ENCODE results near the gene CGAS.

CGAS gene

DNA sequence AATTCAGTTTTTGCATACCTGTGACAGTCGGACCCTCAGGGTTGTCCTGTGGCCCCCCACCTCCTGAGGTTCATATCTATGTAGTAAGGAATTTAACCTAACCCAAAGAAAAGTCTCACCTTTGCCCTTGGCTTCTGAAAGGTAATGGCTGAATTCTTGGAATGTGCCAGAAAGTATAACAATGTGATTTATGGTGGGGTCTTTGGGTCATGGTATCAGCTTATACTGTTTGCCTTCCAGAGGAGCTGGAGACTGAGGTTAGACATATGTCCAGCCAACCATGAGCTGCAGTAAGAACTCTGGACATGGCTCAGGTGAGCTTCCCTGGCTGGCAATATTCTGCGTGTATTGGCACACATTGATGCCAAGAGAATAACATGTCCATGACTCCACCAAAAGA, 30.6 kb downstream of the CGAS start:
- H3K18ac ChIP-seq (ENCODE audit: low read length): no peak overlapping the region
- H4K91ac ChIP-seq (ENCODE audit: low read depth, low read length, poor library complexity): no peak overlapping the region
- no peaks in the 10 kb centered on the region for H3K36me3 ChIP-seq (replicated peaks in 1 of 2; ENCODE audit: control insufficient read depth in 2 of 2, insufficient read depth in 2 of 2, low read length in 2 of 2)
- H3K9me3 ChIP-seq (replicated peaks in 1 of 2; ENCODE audit: control insufficient read depth in 2 of 2, insufficient read depth in 1 of 2, low read depth in 1 of 2, low read length in 2 of 2): no peaks in the 10 kb centered on the region
- no peak overlapping the region for H3K14ac ChIP-seq (ENCODE audit: low read length)
- no peak for DNase-seq (ENCODE audit: low spot score)
- no peak overlapping the region for H2AK5ac ChIP-seq (ENCODE audit: low read depth, low read length)
- WGBS, 2 donors (ENCODE audit: extremely low coverage in 2 of 2, insufficient read length in 2 of 2, insufficient replicate concordance in 1 of 2): no CpG with 5 or more reads among the region's 2 CpGs
- no peak overlapping the region for H3K4me2 ChIP-seq (ENCODE audit: insufficient read depth, low read length, poor library complexity, severe bottlenecking)
- H2BK12ac ChIP-seq (ENCODE audit: low read length): no peak overlapping the region
- no peak overlapping the region for H3K4ac ChIP-seq (ENCODE audit: low read length)
- H3K27ac ChIP-seq (replicated peaks; ENCODE audit: low read length): no peak overlapping the region
- H3K79me1 ChIP-seq (ENCODE audit: low read depth, low read length): no peaks in the 10 kb centered on the region
- no peak overlapping the region for H2BK5ac ChIP-seq (ENCODE audit: low read length)
- no peak overlapping the region for H2AFZ ChIP-seq (ENCODE audit: low read length)
- no peak overlapping the region for H3K4me3 ChIP-seq (ENCODE audit: low read length in 2 of 2)
- no peaks in the 10 kb centered on the region for H3K4me1 ChIP-seq (ENCODE audit: control insufficient read depth in 2 of 2, insufficient read depth in 1 of 2, low read depth in 1 of 2, low read length in 2 of 2)
- H4K8ac ChIP-seq (ENCODE audit: low read depth, low read length): no peak overlapping the region
- no peak overlapping the region for H2BK15ac ChIP-seq (ENCODE audit: low read length)
- no peak overlapping the region for H3K23ac ChIP-seq (ENCODE audit: low read depth, low read length, poor library complexity)
- H3K9ac ChIP-seq (ENCODE audit: low read depth, low read length, poor library complexity): no peak overlapping the region
- no peak overlapping the region for H2BK120ac ChIP-seq (ENCODE audit: low read depth, low read length)
- H3K27me3 ChIP-seq (ENCODE audit: control insufficient read depth in 3 of 3, insufficient read depth in 3 of 3, low read depth in 1 of 3, low read length in 3 of 3): no peaks in the 10 kb centered on the region

DNA sequence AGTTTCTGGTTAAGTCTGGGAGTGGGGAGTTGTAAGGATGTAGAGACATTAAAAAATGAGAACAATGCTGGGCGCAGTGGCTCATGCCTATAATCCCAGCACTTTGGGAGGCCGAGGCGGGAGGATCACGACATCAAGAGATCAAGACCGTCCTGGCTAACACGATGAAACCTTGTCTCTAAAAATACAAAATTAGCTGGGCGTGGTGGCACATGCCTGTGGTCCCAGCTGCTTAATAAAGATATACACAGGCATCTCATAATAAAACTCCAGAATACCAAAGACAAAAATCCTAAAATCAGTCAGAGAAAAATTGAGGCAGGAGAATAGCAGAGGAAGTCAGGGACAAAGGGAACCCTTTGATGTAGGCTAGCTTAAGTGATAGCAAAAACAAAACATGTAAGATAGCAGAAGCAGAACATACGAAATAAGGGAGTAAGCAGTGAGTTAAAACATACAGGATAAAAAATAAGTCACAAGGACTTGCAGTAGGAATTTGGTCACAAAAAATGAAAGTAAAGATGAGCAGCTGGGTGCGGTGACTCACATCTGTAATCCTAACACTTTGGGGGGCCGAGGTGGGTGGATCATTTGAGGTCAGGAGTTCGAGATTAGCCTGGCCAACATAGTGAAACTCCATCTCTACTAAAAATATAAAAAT, 33.9 kb downstream of the CGAS start:
- no peak overlapping the region for H2BK12ac ChIP-seq (ENCODE audit: low read length)
- no peak overlapping the region for H3K4me3 ChIP-seq (ENCODE audit: low read length in 2 of 2)
- H3K4me2 ChIP-seq (ENCODE audit: insufficient read depth, low read length, poor library complexity, severe bottlenecking): no peak overlapping the region
- H2BK5ac ChIP-seq (ENCODE audit: low read length): no peak overlapping the region
- H3K14ac ChIP-seq (ENCODE audit: low read length): no peak overlapping the region
- H3K9ac ChIP-seq (ENCODE audit: low read depth, low read length, poor library complexity): no peak overlapping the region
- WGBS, 2 donors (ENCODE audit: extremely low coverage in 2 of 2, insufficient read length in 2 of 2, insufficient replicate concordance in 1 of 2): no CpG with 5 or more reads among the region's 11 CpGs
- no peaks in the 10 kb centered on the region for H3K9me3 ChIP-seq (replicated peaks in 1 of 2; ENCODE audit: control insufficient read depth in 2 of 2, insufficient read depth in 1 of 2, low read depth in 1 of 2, low read length in 2 of 2)
- H3K4me1 ChIP-seq (ENCODE audit: control insufficient read depth in 2 of 2, insufficient read depth in 1 of 2, low read depth in 1 of 2, low read length in 2 of 2): no peaks in the 10 kb centered on the region
- no peak overlapping the region for H2BK120ac ChIP-seq (ENCODE audit: low read depth, low read length)
- H3K23ac ChIP-seq (ENCODE audit: low read depth, low read length, poor library complexity): no peak overlapping the region
- H4K8ac ChIP-seq (ENCODE audit: low read depth, low read length): no peak overlapping the region
- no peaks in the 10 kb centered on the region for H3K36me3 ChIP-seq (replicated peaks in 1 of 2; ENCODE audit: control insufficient read depth in 2 of 2, insufficient read depth in 2 of 2, low read length in 2 of 2)
- H3K18ac ChIP-seq (ENCODE audit: low read length): no peak overlapping the region
- no peak overlapping the region for H4K91ac ChIP-seq (ENCODE audit: low read depth, low read length, poor library complexity)
- no peak overlapping the region for H2AFZ ChIP-seq (ENCODE audit: low read length)
- no peak overlapping the region for H3K27ac ChIP-seq (replicated peaks; ENCODE audit: low read length)
- no peaks in the 10 kb centered on the region for H3K27me3 ChIP-seq (ENCODE audit: control insufficient read depth in 3 of 3, insufficient read depth in 3 of 3, low read depth in 1 of 3, low read length in 3 of 3)
- H3K4ac ChIP-seq (ENCODE audit: low read length): no peak overlapping the region
- no peak for DNase-seq (ENCODE audit: low spot score)
- H3K79me1 ChIP-seq (ENCODE audit: low read depth, low read length): no peaks in the 10 kb centered on the region
- H2AK5ac ChIP-seq (ENCODE audit: low read depth, low read length): no peak overlapping the region
- no peak overlapping the region for H2BK15ac ChIP-seq (ENCODE audit: low read length)

DNA sequence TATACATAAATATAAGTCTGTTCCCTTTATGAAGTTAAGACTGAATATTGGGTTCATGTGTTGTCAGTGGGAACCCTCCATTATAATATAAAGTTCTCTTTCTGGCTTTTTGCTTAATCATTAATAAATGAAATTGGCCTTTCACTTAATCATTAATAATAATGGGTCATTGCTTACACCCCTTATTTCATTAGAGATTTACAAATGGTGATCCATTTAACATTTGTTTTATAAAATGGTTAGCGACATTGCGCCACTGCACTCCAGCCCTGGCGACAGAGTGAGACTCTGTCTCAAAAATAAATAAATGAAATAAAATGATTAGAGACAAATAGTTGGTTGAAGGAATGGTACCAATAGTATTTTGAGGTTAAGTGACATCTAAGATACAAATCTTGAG, 39.0 kb downstream of the CGAS start:
- no peak overlapping the region for H3K4me2 ChIP-seq (ENCODE audit: insufficient read depth, low read length, poor library complexity, severe bottlenecking)
- no CpG with 5 or more reads among the region's 3 CpGs for WGBS, 2 donors (ENCODE audit: extremely low coverage in 2 of 2, insufficient read length in 2 of 2, insufficient replicate concordance in 1 of 2)

DNA sequence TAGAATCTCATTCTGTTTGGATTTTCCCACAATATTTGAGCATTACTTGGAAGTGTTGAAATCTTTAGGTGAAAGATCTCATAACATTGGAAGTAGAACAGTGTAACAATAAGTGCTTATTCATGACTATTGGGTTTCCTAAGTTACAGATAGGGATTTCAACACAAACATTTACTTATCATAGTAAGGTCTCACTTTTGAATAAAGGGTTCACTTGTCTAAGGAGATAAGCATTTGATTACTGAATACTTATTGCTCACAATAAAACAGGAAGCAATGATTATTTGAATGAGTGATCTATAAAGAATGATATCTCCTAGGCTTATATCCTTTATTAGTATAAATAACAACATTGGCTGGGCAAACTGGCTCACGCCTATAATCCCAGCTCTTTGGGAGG, 42.7 kb downstream of the CGAS start:
- Histone ChIP-seq H3K9ac (ENCODE audit: low read depth, low read length, poor library complexity) (no peak overlapping the region), H3K14ac (ENCODE audit: low read length) (no peak overlapping the region), H4K91ac (ENCODE audit: low read depth, low read length, poor library complexity) (no peak overlapping the region), H3K36me3 (replicated peaks in 1 of 2; ENCODE audit: control insufficient read depth in 2 of 2, insufficient read depth in 2 of 2, low read length in 2 of 2) (no peaks in the 10 kb centered on the region), H3K4me3 (ENCODE audit: low read length in 2 of 2) (no peak overlapping the region), H2BK12ac (ENCODE audit: low read length) (no peak overlapping the region), H3K4me2 (ENCODE audit: insufficient read depth, low read length, poor library complexity, severe bottlenecking) (no peak overlapping the region), H3K27me3 (ENCODE audit: control insufficient read depth in 3 of 3, insufficient read depth in 3 of 3, low read depth in 1 of 3, low read length in 3 of 3) (peaks cover 0 to 4% (median 0%) of the 10 kb centered on the region in 3 experiments), H2BK5ac (ENCODE audit: low read length) (no peak overlapping the region), H3K27ac (replicated peaks; ENCODE audit: low read length) (no peak overlapping the region), H3K4me1 (ENCODE audit: control insufficient read depth in 2 of 2, insufficient read depth in 1 of 2, low read depth in 1 of 2, low read length in 2 of 2) (no peaks in the 10 kb centered on the region), H2BK120ac (ENCODE audit: low read depth, low read length) (no peak overlapping the region), H3K4ac (ENCODE audit: low read length) (no peak overlapping the region), H2BK15ac (ENCODE audit: low read length) (no peak overlapping the region), H2AFZ (ENCODE audit: low read length) (no peak overlapping the region), H3K23ac (ENCODE audit: low read depth, low read length, poor library complexity) (no peak overlapping the region), H4K8ac (ENCODE audit: low read depth, low read length) (no peak overlapping the region), H2AK5ac (ENCODE audit: low read depth, low read length) (no peak overlapping the region), H3K79me1 (ENCODE audit: low read depth, low read length) (no peaks in the 10 kb centered on the region), H3K9me3 (replicated peaks in 1 of 2; ENCODE audit: control insufficient read depth in 2 of 2, insufficient read depth in 1 of 2, low read depth in 1 of 2, low read length in 2 of 2) (no peaks in the 10 kb centered on the region), H3K18ac (ENCODE audit: low read length) (no peak overlapping the region)
- no peak for DNase-seq (ENCODE audit: low spot score)
- WGBS, 2 donors (ENCODE audit: extremely low coverage in 2 of 2, insufficient read length in 2 of 2, insufficient replicate concordance in 1 of 2): no CpG with 5 or more reads among the region's 1 CpG

More for the DNA sequence above, 39.0 kb downstream of the CGAS start:
- Histone ChIP-seq H3K18ac (ENCODE audit: low read length) (no peak overlapping the region), H2BK120ac (ENCODE audit: low read depth, low read length) (no peak overlapping the region), H2BK5ac (ENCODE audit: low read length) (no peak overlapping the region), H4K91ac (ENCODE audit: low read depth, low read length, poor library complexity) (no peak overlapping the region), H3K23ac (ENCODE audit: low read depth, low read length, poor library complexity) (no peak overlapping the region), H2BK15ac (ENCODE audit: low read length) (no peak overlapping the region), H2AFZ (ENCODE audit: low read length) (no peak overlapping the region), H3K9ac (ENCODE audit: low read depth, low read length, poor library complexity) (no peak overlapping the region), H2BK12ac (ENCODE audit: low read length) (no peak overlapping the region), H3K4me3 (ENCODE audit: low read length in 2 of 2) (no peak overlapping the region), H3K27me3 (ENCODE audit: control insufficient read depth in 3 of 3, insufficient read depth in 3 of 3, low read depth in 1 of 3, low read length in 3 of 3) (no peaks in the 10 kb centered on the region), H2AK5ac (ENCODE audit: low read depth, low read length) (no peak overlapping the region), H3K14ac (ENCODE audit: low read length) (no peak overlapping the region), H3K9me3 (replicated peaks in 1 of 2; ENCODE audit: control insufficient read depth in 2 of 2, insufficient read depth in 1 of 2, low read depth in 1 of 2, low read length in 2 of 2) (no peaks in the 10 kb centered on the region), H3K79me1 (ENCODE audit: low read depth, low read length) (no peaks in the 10 kb centered on the region), H3K27ac (replicated peaks; ENCODE audit: low read length) (no peak overlapping the region), H3K4me1 (ENCODE audit: control insufficient read depth in 2 of 2, insufficient read depth in 1 of 2, low read depth in 1 of 2, low read length in 2 of 2) (no peaks in the 10 kb centered on the region), H4K8ac (ENCODE audit: low read depth, low read length) (no peak overlapping the region), H3K4ac (ENCODE audit: low read length) (no peak overlapping the region), H3K36me3 (replicated peaks in 1 of 2; ENCODE audit: control insufficient read depth in 2 of 2, insufficient read depth in 2 of 2, low read length in 2 of 2) (no peaks in the 10 kb centered on the region)
- DNase-seq (ENCODE audit: low spot score): no peak

All from neuronal stem cell (in vitro differentiated cells).